Neural progenitor cell (in vitro differentiated cells): ENCODE measurements around the gene ARSA. TPM values are rescaled to one million over a fixed set of nuclear protein-coding genes. Genes with fewer than 3 reads are reported as not detected.

ENCODE experiments used
- DNase-seq: peaks from one replicate; pipeline ENCODE4 v3.0.0-alpha.2; 2016; ENCODE audit warnings: low spot score
- H2AFZ ChIP-seq: fragments of 200-600 bp; sonication (generic); replicated peaks from 2 replicates; pipeline ENCODE4 v1.6.1; 2016; ENCODE audit warnings: antibody characterized with exemption
- H3F3A ChIP-seq: fragments of 200-600 bp; sonication (generic); 2 replicates; pipeline ENCODE4 v1.6.1; 2016; ENCODE audit warnings: antibody characterized with exemption, low read depth
- H3K27ac ChIP-seq: fragments of 200-600 bp; sonication (generic); 2 replicates; pipeline ENCODE4 v1.5.1; 2016; ENCODE audit warnings: mild to moderate bottlenecking
- H3K27me3 ChIP-seq: fragments of 200-600 bp; sonication (generic); 2 replicates; pipeline ENCODE4 v1.6.1; 2016; ENCODE audit warnings: mild to moderate bottlenecking, moderate library complexity
- H3K36me3 ChIP-seq: fragments of 200-600 bp; sonication (generic); 2 replicates; pipeline ENCODE4 v1.5.1; 2016
- H3K4me1 ChIP-seq: fragments of 200-600 bp; sonication (generic); 2 replicates; pipeline ENCODE4 v1.6.1; 2016; ENCODE audit warnings: mixed run types
- H3K4me2 ChIP-seq: fragments of 200-600 bp; sonication (generic); 2 replicates; pipeline ENCODE4 v1.6.1; 2016
- H3K4me3 ChIP-seq: fragments of 200-600 bp; sonication (generic); 2 replicates; pipeline ENCODE4 v1.5.1; 2016
- H3K79me2 ChIP-seq: fragments of 200-600 bp; sonication (generic); 2 replicates; pipeline ENCODE4 v1.6.1; 2016; ENCODE audit warnings: low read depth
- H3K9ac ChIP-seq: fragments of 200-600 bp; sonication (generic); 2 replicates; pipeline ENCODE4 v1.6.1; 2016
- H3K9me3 ChIP-seq: fragments of 200-600 bp; sonication (generic); 2 replicates; pipeline ENCODE4 v1.5.1; 2016; ENCODE audit warnings: low read depth
- H4K20me1 ChIP-seq: fragments of 200-600 bp; sonication (generic); 2 replicates; pipeline ENCODE4 v1.6.1; 2016; ENCODE audit warnings: low read depth
- H3K27ac Mint-ChIP-seq: 3 replicates; pipeline ENCODE4 v1.8.0; 2021; ENCODE audit warnings: mixed read lengths
- H3K27me3 Mint-ChIP-seq: 2 replicates; pipeline ENCODE4 v1.8.0; 2022; ENCODE audit warnings: low read depth, mild to moderate bottlenecking, inconsistent platforms, moderate library complexity, mixed read lengths; ENCODE audit not compliant: insufficient read depth
- H3K36me3 Mint-ChIP-seq: 3 replicates; pipeline ENCODE4 v1.8.0; 2021; ENCODE audit warnings: mixed read lengths
- H3K4me1 Mint-ChIP-seq: 3 replicates; pipeline ENCODE4 v1.8.0; 2021; ENCODE audit warnings: mixed read lengths
- H3K4me3 Mint-ChIP-seq: 3 replicates; pipeline ENCODE4 v1.8.0; 2021; ENCODE audit warnings: mild to moderate bottlenecking, moderate library complexity, mixed read lengths
- H3K9me3 Mint-ChIP-seq: 3 replicates; pipeline ENCODE4 v1.8.0; 2020; ENCODE audit warnings: mixed read lengths
- CTCF ChIP-seq: fragments of 200-600 bp; sonication (generic); IDR thresholded peaks from 2 replicates; pipeline ENCODE4 v1.5.1; 2017; ENCODE audit warnings: antibody characterized with exemption, mild to moderate bottlenecking
- EZH2 ChIP-seq: fragments of 200-600 bp; sonication (generic); IDR thresholded peaks from 2 replicates; pipeline ENCODE4 v1.6.1; 2017; ENCODE audit warnings: antibody characterized with exemption, mild to moderate bottlenecking, moderate library complexity
- EZH2phosphoT487 ChIP-seq: fragments of 200-600 bp; sonication (generic); IDR thresholded peaks from 2 replicates; pipeline ENCODE4 v1.6.1; 2017; ENCODE audit warnings: antibody characterized with exemption
- total RNA-seq: library from RNA; depleted of rRNA; stranded (reverse); fragments of >200 nt; gene quantifications from 2 replicates; pipeline ENCODE4 v1.2.3, GENCODE V29; 2015; ENCODE audit warnings: low replicate concordance

Gene ARSA
- total RNA-seq, 1 donor from 2014 or later = 4.2 TPM

DNA sequence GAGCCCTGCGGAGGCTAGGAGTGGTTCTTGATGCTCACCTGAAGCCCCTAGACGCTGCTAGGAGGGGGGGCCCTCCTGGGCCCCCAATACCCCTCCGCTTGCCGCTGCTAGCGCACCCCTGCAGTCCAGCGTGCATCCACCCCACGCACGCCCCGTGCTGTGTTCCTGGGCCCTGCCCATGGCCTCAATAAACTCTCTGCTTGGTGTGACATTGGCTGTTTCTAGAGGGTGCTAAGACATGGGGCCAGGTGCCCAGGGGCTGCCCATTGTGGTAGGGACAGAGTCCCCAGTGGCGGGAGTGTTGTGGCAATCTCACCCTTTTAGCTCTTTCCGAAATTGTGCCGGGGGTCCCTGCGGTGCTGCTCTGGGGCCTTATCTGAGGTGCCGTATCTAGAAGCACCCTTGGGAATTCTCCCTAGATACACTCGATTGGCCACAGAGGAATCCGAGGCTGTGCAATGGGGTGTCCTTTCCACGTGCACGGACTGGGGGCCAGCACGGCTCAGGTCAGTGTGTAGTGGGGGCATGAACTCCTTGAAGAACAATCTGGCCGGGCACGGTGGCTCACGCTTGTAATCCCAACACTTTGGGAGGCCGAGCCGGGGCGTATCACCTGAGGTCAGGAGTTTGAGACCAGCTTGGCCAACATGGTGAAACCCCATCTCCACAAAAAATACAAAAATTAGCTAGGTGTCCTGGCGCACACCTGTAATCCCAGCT lies 16.5 kb downstream of the ARSA start:
- no peak overlapping the region for H3K27ac Mint-ChIP-seq
- H3K79me2 ChIP-seq = no peaks in the 10 kb centered on the region
- H3K4me1 ChIP-seq = no peaks in the 10 kb centered on the region
- no peak for DNase-seq
- H4K20me1 ChIP-seq = no peaks in the 10 kb centered on the region
- peaks cover 25% of the 10 kb centered on the region for H3K27me3 ChIP-seq
- H3K4me3 ChIP-seq = no peak overlapping the region
- peaks cover 8% of the 10 kb centered on the region for H3F3A ChIP-seq
- H3K9ac ChIP-seq = no peak overlapping the region
- H3K36me3 ChIP-seq = no peaks in the 10 kb centered on the region
- H3K27ac ChIP-seq = no peak overlapping the region
- H3K9me3 Mint-ChIP-seq = peaks cover 2% of the 10 kb centered on the region
- H3K27me3 Mint-ChIP-seq = no peaks in the 10 kb centered on the region
- H3K36me3 Mint-ChIP-seq = peaks cover 1% of the 10 kb centered on the region
- no peak overlapping the region for H2AFZ ChIP-seq
- H3K4me2 ChIP-seq = no peak overlapping the region
- TF ChIP-seq EZH2phosphoT487 (no peak), CTCF (no peak), EZH2 (no peak)
- H3K9me3 ChIP-seq = no peaks in the 10 kb centered on the region
- H3K4me3 Mint-ChIP-seq = no peak overlapping the region
- H3K4me1 Mint-ChIP-seq = peaks cover 3% of the 10 kb centered on the region

DNA sequence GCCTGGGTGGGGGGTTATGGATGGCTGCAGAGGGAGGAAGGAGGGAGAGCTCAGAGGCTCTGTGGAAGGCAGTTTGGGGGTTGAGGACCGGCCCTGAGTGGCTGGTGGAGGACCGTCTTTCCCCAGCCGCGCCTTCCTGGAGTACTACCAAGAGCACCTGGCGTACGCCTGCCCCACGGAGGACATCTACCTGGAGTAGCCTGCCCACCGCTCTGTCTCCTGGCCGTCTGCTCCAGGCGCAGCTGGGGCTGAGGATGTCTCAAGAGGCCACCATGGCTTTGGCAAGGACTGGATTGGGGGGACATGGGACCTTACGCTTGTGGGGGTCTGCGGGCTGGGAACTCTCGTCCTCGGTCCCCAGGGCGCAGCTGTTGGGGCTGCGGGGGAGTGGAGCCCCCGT lies 17.4 kb downstream of the ARSA start:
- DNase-seq = no peak
- Mint-ChIP-seq H3K4me1 (peaks cover 3% of the 10 kb centered on the region), H3K9me3 (peaks cover 2% of the 10 kb centered on the region)

GRCh38 chr22:50610041-50610451 lies 17.9 kb downstream of the ARSA start:
- no peak overlapping the region for H3K4me3 ChIP-seq
- H4K20me1 ChIP-seq = no peaks in the 10 kb centered on the region
- H3K4me2 ChIP-seq = no peak overlapping the region
- no peaks in the 10 kb centered on the region for H3K4me1 ChIP-seq
- H3K9me3 Mint-ChIP-seq = peaks cover 2% of the 10 kb centered on the region
- H3K79me2 ChIP-seq = no peaks in the 10 kb centered on the region
- peaks cover 8% of the 10 kb centered on the region for H3F3A ChIP-seq
- no peak overlapping the region for H3K27ac Mint-ChIP-seq
- peaks cover 1% of the 10 kb centered on the region for H3K36me3 Mint-ChIP-seq
- H3K4me3 Mint-ChIP-seq = no peak overlapping the region
- no peak overlapping the region for H2AFZ ChIP-seq
- peaks cover 28% of the 10 kb centered on the region for H3K27me3 ChIP-seq
- no peaks in the 10 kb centered on the region for H3K36me3 ChIP-seq
- H3K9ac ChIP-seq = no peak overlapping the region
- H3K9me3 ChIP-seq = no peaks in the 10 kb centered on the region
- DNase-seq = no peak
- no peak overlapping the region for H3K27ac ChIP-seq
- peaks cover 3% of the 10 kb centered on the region for H3K4me1 Mint-ChIP-seq
- peaks cover 2% of the 10 kb centered on the region for H3K27me3 Mint-ChIP-seq
- TF ChIP-seq CTCF = no peak
- TF ChIP-seq EZH2 = no peak
- TF ChIP-seq EZH2phosphoT487 = no peak

More for the DNA sequence above, 17.4 kb downstream of the ARSA start:
- H3F3A ChIP-seq = peaks cover 8% of the 10 kb centered on the region
- H3K36me3 ChIP-seq = no peaks in the 10 kb centered on the region
- no peaks in the 10 kb centered on the region for H3K9me3 ChIP-seq
- no peak overlapping the region for H3K4me2 ChIP-seq
- H2AFZ ChIP-seq = no peak overlapping the region
- no peak overlapping the region for H3K27ac ChIP-seq
- H3K79me2 ChIP-seq = no peaks in the 10 kb centered on the region
- H3K4me3 Mint-ChIP-seq = no peak overlapping the region
- H3K27me3 ChIP-seq = peaks cover 28% of the 10 kb centered on the region
- no peak overlapping the region for H3K27ac Mint-ChIP-seq
- TF ChIP-seq CTCF (no peak), EZH2 (no peak), EZH2phosphoT487 (no peak)
- no peaks in the 10 kb centered on the region for H3K27me3 Mint-ChIP-seq
- no peaks in the 10 kb centered on the region for H4K20me1 ChIP-seq
- no peaks in the 10 kb centered on the region for H3K4me1 ChIP-seq
- peaks cover 1% of the 10 kb centered on the region for H3K36me3 Mint-ChIP-seq
- H3K4me3 ChIP-seq = no peak overlapping the region
- H3K9ac ChIP-seq = no peak overlapping the region
